ENCODE data around the gene ARID1B. TPM values are rescaled to one million over a fixed set of nuclear protein-coding genes. Genes with fewer than 3 reads are reported as not detected.

The ARID1B gene
- total and polyA plus RNA-seq, 8 donors: 67.6 to 102 (median 99.0) TPM

DNA sequence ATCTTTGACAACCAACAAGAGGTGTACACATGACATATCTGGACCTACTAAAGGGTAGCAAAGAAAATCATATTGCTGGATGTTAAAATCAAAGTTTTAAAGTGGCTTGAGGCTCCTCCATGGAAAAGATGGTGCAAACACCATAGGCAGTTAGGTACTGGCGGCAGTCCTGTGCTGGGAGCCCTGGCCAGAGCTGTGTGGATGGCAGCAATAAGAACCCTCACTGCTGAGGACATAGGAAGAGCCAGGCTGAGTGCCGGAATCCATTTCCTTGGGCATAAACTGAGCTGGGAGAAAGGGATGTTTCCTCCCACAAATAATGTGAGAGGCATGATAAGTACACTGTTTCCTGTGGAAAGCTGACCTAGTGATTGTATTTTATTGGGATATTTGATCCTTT is 89.9 kb downstream of the ARID1B start:
- no peak overlapping the region for H3K27ac ChIP-seq
- intact Hi-C loops (cut with DNase I): no loop called here
- no peak for TF ChIP-seq CTCF (IDR thresholded peaks at IDR 0.05)
- no peak overlapping the region for H3K4me3 ChIP-seq
- peaks cover 8 to 40% of the 10 kb centered on the region in 2 donors for H3K4me1 ChIP-seq
- no peaks in the 10 kb centered on the region for H3K9me3 ChIP-seq
- H3K36me3 ChIP-seq: no peaks in the 10 kb centered on the region
- no peak for DNase-seq
- ATAC-seq: peak; percentile 20
- no peaks in the 10 kb centered on the region for H3K27me3 ChIP-seq

GRCh38 chr6:156868385-156868784 is 91.2 kb downstream of the ARID1B start:
- intact Hi-C loops (cut with DNase I): no loop called here
- no peaks in the 10 kb centered on the region for H3K27me3 ChIP-seq

GRCh38 chr6:156869980-156870398 is 92.8 kb downstream of the ARID1B start:
- H3K36me3 ChIP-seq: no peaks in the 10 kb centered on the region
- peak; percentile 43 for ATAC-seq
- intact Hi-C loops (cut with DNase I): no loop called here
- H3K27ac ChIP-seq: no peak overlapping the region
- no peak for TF ChIP-seq CTCF (IDR thresholded peaks at IDR 0.05)
- H3K27me3 ChIP-seq: no peaks in the 10 kb centered on the region
- no peak overlapping the region for H3K4me3 ChIP-seq
- peaks cover 8 to 30% of the 10 kb centered on the region in 2 donors for H3K4me1 ChIP-seq
- DNase-seq: no peak
- H3K9me3 ChIP-seq: no peaks in the 10 kb centered on the region

More at GRCh38 chr6:156868385-156868784, 91.2 kb downstream of the ARID1B start:
- no peak for DNase-seq
- Histone ChIP-seq H3K4me1 (peaks cover 8 to 32% of the 10 kb centered on the region in 2 donors), H3K27ac (no peak overlapping the region), H3K9me3 (no peaks in the 10 kb centered on the region), H3K36me3 (no peaks in the 10 kb centered on the region), H3K4me3 (no peak overlapping the region)
- no peak for TF ChIP-seq CTCF (IDR thresholded peaks at IDR 0.05)
- no peak for ATAC-seq

DNA sequence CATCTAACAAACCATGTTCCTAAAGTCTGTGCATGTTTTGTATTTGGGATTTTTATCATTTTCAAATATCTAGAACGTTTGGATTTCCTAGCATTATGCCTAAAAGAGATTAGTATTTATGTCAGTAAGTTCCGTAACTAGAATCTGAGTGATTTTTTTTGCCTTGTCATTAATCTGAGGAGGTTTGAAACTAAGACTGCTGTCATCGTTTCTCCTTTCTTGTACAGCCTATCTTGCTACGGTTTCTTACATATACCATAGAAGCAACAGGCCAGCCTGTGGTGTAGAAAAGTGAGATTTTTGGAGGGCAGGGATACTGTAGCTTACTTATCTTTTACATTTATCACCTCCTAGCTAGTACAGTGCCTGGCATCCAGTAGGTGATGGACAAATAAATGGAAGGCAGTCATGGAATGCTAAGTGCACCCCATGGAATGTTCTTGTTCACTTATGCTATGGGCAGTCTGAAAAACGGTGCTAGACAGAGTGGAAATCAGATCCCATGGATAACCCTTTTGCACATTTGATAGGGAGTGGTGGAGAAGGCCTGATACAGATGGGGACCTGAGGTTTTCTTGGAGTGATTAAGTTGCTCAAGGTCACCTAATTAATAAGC is 93.9 kb downstream of the ARID1B start:
- Histone ChIP-seq H3K36me3 (no peaks in the 10 kb centered on the region), H3K4me1 (peaks cover 8 to 20% of the 10 kb centered on the region in 2 donors), H3K27ac (no peak overlapping the region), H3K27me3 (no peaks in the 10 kb centered on the region), H3K9me3 (no peaks in the 10 kb centered on the region), H3K4me3 (no peak overlapping the region)
- intact Hi-C loops (cut with DNase I): no loop called here
- TF ChIP-seq CTCF (IDR thresholded peaks at IDR 0.05): no peak
- ATAC-seq (peak; percentile 50), DNase-seq (no peak)

DNA sequence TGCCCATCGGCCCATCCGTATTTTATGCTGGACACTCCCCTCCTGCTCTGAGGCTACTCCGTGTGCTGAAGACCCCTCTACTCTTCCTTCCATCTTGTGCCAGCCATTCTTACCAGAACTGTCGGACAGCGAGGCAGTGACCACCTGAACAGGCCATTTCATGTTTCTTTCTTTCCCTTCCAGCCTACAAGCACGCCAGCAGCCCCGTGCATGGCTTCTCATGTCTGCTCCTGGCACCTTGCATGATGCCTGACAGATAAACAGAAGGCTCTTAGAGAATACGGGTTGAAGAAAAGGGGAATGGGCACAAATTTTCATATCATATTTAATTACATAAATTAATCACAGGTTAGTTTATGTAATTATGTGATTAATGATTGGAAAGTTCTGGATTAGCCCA is 95.7 kb downstream of the ARID1B start:
- no peak for ATAC-seq
- no peak for TF ChIP-seq CTCF (IDR thresholded peaks at IDR 0.05)

More for the DNA sequence above, 95.7 kb downstream of the ARID1B start:
- no peak overlapping the region for H3K27ac ChIP-seq
- DNase-seq: no peak
- intact Hi-C loops (cut with DNase I): no loop called here
- H3K27me3 ChIP-seq: no peaks in the 10 kb centered on the region
- H3K4me3 ChIP-seq: no peak overlapping the region
- peaks cover 0 to 3% of the 10 kb centered on the region in 2 donors for H3K4me1 ChIP-seq
- no peaks in the 10 kb centered on the region for H3K36me3 ChIP-seq
- no peaks in the 10 kb centered on the region for H3K9me3 ChIP-seq
